Measurements from ENCODE around the gene MIOS.

Gene MIOS

DNA sequence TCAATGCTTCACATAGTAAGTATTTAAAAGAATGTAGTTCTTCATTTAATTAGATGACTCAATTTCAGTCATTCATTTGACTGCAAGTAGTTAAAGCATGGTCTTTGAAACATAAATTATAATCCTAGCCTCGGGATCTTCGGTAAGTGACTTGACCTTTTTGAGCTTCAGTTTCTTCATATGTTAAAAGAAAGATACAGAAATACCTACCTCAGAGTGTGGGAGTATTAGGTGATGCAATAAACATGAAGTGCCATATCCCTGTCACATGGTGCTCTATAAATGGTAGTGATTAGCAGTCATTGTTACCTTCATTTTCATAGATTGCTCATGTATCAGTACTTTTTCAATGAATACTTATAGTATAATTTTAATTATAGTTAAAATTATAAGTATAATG lies 42.6 kb downstream of the MIOS start:
- Histone ChIP-seq H3K4me3 (ENCODE audit: low read length in 2 of 2) (no peak overlapping the region), H3K9me3 (ENCODE audit: control insufficient read depth in 2 of 2, low read length in 2 of 2) (no peaks in the 10 kb centered on the region)

DNA sequence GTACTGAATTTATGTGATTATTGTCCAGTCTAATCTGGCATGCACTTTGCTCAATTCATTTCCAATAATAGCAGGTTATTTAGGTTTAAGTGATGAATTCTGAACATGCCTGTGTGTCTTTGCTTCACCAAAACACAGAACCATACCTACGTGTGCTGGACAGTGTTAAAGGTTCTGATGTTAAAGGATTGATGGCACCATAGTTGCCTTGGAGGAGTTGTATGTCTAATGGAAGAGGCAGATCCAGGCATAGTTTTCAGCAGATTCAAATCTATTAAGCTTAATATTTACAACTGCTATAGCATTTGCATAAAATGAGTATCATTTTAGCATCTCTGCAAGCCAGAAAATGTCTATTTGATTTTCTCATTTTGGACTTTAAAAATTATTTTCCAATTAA lies 45.8 kb downstream of the MIOS start:
- Histone ChIP-seq H3K9me3 (ENCODE audit: control insufficient read depth in 2 of 2, low read length in 2 of 2) (no peaks in the 10 kb centered on the region), H3K4me1 (ENCODE audit: control insufficient read depth in 2 of 2, insufficient read depth in 2 of 2, low read length in 2 of 2) (no peaks in the 10 kb centered on the region), H3K4me3 (ENCODE audit: low read length in 2 of 2) (no peak overlapping the region), H3K27ac (ENCODE audit: low read depth in 2 of 2, low read length in 2 of 2) (no peak overlapping the region), H3K27me3 (ENCODE audit: control insufficient read depth in 2 of 2, insufficient read depth in 2 of 2, low read length in 2 of 2) (no peaks in the 10 kb centered on the region), H3K36me3 (ENCODE audit: control insufficient read depth in 2 of 2, insufficient read depth in 2 of 2, low read length in 2 of 2) (peaks cover 0 to 2% of the 10 kb centered on the region in 2 donors), H3K9ac (ENCODE audit: low read depth in 1 of 2, low read length in 2 of 2) (no peak overlapping the region)

More for the DNA sequence above, 42.6 kb downstream of the MIOS start:
- peaks cover 0 to 8% of the 10 kb centered on the region in 2 donors for H3K36me3 ChIP-seq (ENCODE audit: control insufficient read depth in 2 of 2, insufficient read depth in 2 of 2, low read length in 2 of 2)
- H3K27ac ChIP-seq (ENCODE audit: low read depth in 2 of 2, low read length in 2 of 2), result no peak overlapping the region
- no peaks in the 10 kb centered on the region for H3K27me3 ChIP-seq (ENCODE audit: control insufficient read depth in 2 of 2, insufficient read depth in 2 of 2, low read length in 2 of 2)
- no peaks in the 10 kb centered on the region for H3K4me1 ChIP-seq (ENCODE audit: control insufficient read depth in 2 of 2, insufficient read depth in 2 of 2, low read length in 2 of 2)
- no peak overlapping the region for H3K9ac ChIP-seq (ENCODE audit: low read depth in 1 of 2, low read length in 2 of 2)

DNA sequence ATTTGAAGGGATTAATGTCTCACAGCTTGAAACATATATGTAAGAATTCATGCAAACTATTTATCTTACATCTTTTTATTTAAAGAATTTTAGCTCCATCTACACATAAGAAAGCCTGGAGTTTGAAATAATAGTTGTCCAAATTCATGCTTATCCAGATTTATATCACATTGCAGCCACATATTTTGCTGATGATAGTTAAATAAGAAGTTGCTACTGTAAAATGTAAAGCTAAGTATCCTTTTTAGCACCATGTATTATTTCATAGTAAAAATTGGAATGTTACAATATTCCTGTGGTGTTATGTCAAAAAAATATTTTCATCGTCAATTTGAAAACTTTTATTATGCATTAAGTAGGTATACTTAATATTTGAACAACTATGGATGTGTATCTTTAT lies 46.5 kb downstream of the MIOS start:
- H3K4me3 ChIP-seq (ENCODE audit: low read length in 2 of 2), result no peak overlapping the region
- no peak overlapping the region for H3K9ac ChIP-seq (ENCODE audit: low read depth in 1 of 2, low read length in 2 of 2)
- no peaks in the 10 kb centered on the region for H3K27me3 ChIP-seq (ENCODE audit: control insufficient read depth in 2 of 2, insufficient read depth in 2 of 2, low read length in 2 of 2)
- no peak overlapping the region for H3K27ac ChIP-seq (ENCODE audit: low read depth in 2 of 2, low read length in 2 of 2)
- H3K9me3 ChIP-seq (ENCODE audit: control insufficient read depth in 2 of 2, low read length in 2 of 2), result no peaks in the 10 kb centered on the region
- H3K36me3 ChIP-seq (ENCODE audit: control insufficient read depth in 2 of 2, insufficient read depth in 2 of 2, low read length in 2 of 2), result no peaks in the 10 kb centered on the region
- no peaks in the 10 kb centered on the region for H3K4me1 ChIP-seq (ENCODE audit: control insufficient read depth in 2 of 2, insufficient read depth in 2 of 2, low read length in 2 of 2)

DNA sequence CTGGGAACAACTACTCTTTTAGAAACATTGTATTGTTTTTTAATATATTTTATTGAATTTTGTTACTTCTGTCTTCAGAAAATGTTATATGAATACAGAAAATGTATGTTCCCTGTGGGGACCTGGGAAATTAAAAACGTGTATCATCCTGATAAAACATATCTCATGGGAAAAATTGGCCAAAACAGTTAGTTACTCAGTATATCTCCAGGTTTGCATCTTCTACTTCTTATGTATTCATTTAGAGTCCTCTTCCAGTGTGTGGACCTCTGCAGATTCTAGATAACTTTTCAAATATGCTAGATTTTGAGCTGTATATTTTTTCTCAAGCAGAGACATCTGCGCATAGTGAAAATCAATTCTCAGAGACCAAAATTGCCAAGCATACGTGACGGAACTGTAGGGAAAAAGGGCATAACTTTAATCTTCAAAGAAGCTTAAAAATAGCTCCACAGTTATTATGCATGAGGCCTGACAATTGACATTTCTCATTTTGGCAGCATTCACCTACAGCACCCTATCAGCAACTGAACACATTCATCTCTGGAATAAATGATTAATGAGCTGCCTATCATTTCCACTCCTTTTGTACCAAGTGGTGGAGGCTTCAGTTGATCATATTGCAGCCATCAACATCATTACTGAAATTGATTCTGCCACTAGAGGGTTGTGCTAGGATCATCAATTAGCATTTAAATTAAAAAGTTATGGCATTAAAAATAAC lies 47.5 kb downstream of the MIOS start:
- no peaks in the 10 kb centered on the region for H3K27me3 ChIP-seq (ENCODE audit: control insufficient read depth in 2 of 2, insufficient read depth in 2 of 2, low read length in 2 of 2)
- H3K27ac ChIP-seq (ENCODE audit: low read depth in 2 of 2, low read length in 2 of 2), result no peak overlapping the region
- no peaks in the 10 kb centered on the region for H3K9me3 ChIP-seq (ENCODE audit: control insufficient read depth in 2 of 2, low read length in 2 of 2)
- no peak overlapping the region for H3K4me3 ChIP-seq (ENCODE audit: low read length in 2 of 2)
- no peak overlapping the region for H3K9ac ChIP-seq (ENCODE audit: low read depth in 1 of 2, low read length in 2 of 2)
- no peaks in the 10 kb centered on the region for H3K4me1 ChIP-seq (ENCODE audit: control insufficient read depth in 2 of 2, insufficient read depth in 2 of 2, low read length in 2 of 2)
- no peaks in the 10 kb centered on the region for H3K36me3 ChIP-seq (ENCODE audit: control insufficient read depth in 2 of 2, insufficient read depth in 2 of 2, low read length in 2 of 2)

DNA sequence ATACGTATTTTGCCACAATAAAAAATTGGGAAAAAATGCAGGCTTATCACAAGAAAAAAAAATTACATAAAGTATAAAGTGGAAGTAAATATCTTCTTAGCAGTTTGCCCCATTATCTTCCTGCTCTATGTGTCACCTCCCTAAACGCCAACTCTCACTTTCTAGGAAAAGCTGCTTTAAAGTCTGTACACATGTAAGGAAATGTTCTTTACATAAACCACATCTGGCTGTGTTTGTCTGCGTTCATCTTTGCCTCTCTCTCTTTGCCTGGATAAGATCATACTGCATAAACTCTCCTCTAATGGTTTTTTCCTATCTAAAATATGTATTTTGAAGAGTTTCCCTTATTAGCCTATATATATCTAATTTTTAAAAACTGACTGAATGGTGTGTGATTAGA lies 50.9 kb downstream of the MIOS start:
- no peaks in the 10 kb centered on the region for H3K9me3 ChIP-seq (ENCODE audit: control insufficient read depth in 2 of 2, low read length in 2 of 2)
- H3K27ac ChIP-seq (ENCODE audit: low read depth in 2 of 2, low read length in 2 of 2), result no peak overlapping the region

DNA sequence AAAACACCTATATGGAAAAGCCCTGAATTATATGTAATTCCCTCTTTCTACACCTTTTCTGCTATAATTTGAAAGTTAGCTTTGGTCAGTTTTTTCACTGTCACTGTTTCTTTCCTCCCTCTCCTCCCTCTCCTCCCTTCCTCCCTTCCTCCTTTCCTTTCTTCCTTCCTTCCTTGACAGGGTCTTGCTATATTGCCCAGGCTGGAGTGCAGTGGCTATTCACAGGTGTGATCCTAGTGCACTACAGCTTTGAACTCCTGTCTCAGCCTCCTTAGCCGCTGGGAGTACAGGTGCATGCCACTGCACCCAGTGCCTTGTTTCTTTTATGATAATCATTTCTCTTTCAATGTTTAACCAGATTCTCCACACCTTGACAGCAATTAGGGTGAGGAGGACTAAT lies 51.7 kb downstream of the MIOS start:
- no peak overlapping the region for H3K4me3 ChIP-seq (ENCODE audit: low read length in 2 of 2)

More for the DNA sequence above, 50.9 kb downstream of the MIOS start:
- Histone ChIP-seq H3K4me3 (ENCODE audit: low read length in 2 of 2) (no peak overlapping the region), H3K27me3 (ENCODE audit: control insufficient read depth in 2 of 2, insufficient read depth in 2 of 2, low read length in 2 of 2) (no peaks in the 10 kb centered on the region), H3K36me3 (ENCODE audit: control insufficient read depth in 2 of 2, insufficient read depth in 2 of 2, low read length in 2 of 2) (no peaks in the 10 kb centered on the region), H3K9ac (ENCODE audit: low read depth in 1 of 2, low read length in 2 of 2) (no peak overlapping the region), H3K4me1 (ENCODE audit: control insufficient read depth in 2 of 2, insufficient read depth in 2 of 2, low read length in 2 of 2) (no peaks in the 10 kb centered on the region)

DNA sequence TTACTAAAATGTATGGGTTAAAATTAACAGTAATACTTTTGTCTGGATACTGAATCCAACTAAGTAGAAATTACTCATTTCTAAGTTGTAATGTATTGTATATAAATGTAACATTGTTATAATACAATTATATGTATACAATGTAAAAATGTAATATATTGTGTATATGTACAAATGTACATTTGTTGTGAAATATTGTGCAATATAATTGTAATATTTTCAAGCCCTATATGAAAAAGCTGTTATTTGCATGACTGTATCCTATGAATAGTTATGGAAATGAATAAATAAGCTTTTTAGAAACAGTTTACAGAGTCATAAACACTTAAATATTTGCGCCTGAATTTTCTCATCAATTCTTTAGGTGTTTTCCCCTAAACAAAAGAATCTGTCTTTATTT lies 53.6 kb downstream of the MIOS start:
- Histone ChIP-seq H3K27me3 (ENCODE audit: control insufficient read depth in 2 of 2, insufficient read depth in 2 of 2, low read length in 2 of 2) (no peaks in the 10 kb centered on the region), H3K27ac (ENCODE audit: low read depth in 2 of 2, low read length in 2 of 2) (no peak overlapping the region), H3K4me1 (ENCODE audit: control insufficient read depth in 2 of 2, insufficient read depth in 2 of 2, low read length in 2 of 2) (no peaks in the 10 kb centered on the region), H3K4me3 (ENCODE audit: low read length in 2 of 2) (no peak overlapping the region), H3K9ac (ENCODE audit: low read depth in 1 of 2, low read length in 2 of 2) (no peak overlapping the region), H3K9me3 (ENCODE audit: control insufficient read depth in 2 of 2, low read length in 2 of 2) (no peaks in the 10 kb centered on the region), H3K36me3 (ENCODE audit: control insufficient read depth in 2 of 2, insufficient read depth in 2 of 2, low read length in 2 of 2) (no peaks in the 10 kb centered on the region)

More for the DNA sequence above, 51.7 kb downstream of the MIOS start:
- Histone ChIP-seq H3K36me3 (ENCODE audit: control insufficient read depth in 2 of 2, insufficient read depth in 2 of 2, low read length in 2 of 2) (no peaks in the 10 kb centered on the region), H3K9ac (ENCODE audit: low read depth in 1 of 2, low read length in 2 of 2) (no peak overlapping the region), H3K9me3 (ENCODE audit: control insufficient read depth in 2 of 2, low read length in 2 of 2) (no peaks in the 10 kb centered on the region), H3K27me3 (ENCODE audit: control insufficient read depth in 2 of 2, insufficient read depth in 2 of 2, low read length in 2 of 2) (no peaks in the 10 kb centered on the region), H3K27ac (ENCODE audit: low read depth in 2 of 2, low read length in 2 of 2) (no peak overlapping the region), H3K4me1 (ENCODE audit: control insufficient read depth in 2 of 2, insufficient read depth in 2 of 2, low read length in 2 of 2) (no peaks in the 10 kb centered on the region)

DNA sequence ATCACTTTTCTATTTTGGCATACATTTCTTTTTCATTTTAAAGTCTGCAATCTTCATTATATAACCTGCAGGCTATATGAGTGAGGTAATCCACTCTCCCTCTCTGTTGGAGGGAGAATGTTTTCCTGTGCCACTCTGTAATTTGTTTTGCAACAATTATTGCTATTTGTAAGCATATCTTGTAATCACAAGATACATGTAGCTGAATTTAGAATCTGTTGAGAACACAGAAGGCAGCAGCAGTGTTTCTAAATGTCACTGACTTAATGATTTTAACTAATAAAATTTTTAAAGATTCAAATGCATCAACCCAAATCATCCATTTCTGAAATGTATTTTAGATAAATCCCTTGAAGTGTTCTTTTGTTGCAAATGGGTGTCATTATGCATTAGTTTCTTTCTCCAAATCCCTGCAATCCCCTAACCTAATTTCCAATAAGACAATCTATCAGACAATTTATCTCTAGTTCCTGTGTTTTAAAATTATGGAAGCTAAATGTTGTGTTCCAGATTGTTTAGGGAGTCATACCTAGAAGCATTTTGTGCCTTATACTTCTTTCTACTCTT lies 54.0 kb downstream of the MIOS start:
- no peaks in the 10 kb centered on the region for H3K9me3 ChIP-seq (ENCODE audit: control insufficient read depth in 2 of 2, low read length in 2 of 2)
- H3K27ac ChIP-seq (ENCODE audit: low read depth in 2 of 2, low read length in 2 of 2), result no peak overlapping the region
- H3K9ac ChIP-seq (ENCODE audit: low read depth in 1 of 2, low read length in 2 of 2), result no peak overlapping the region
- H3K27me3 ChIP-seq (ENCODE audit: control insufficient read depth in 2 of 2, insufficient read depth in 2 of 2, low read length in 2 of 2), result no peaks in the 10 kb centered on the region
- no peaks in the 10 kb centered on the region for H3K36me3 ChIP-seq (ENCODE audit: control insufficient read depth in 2 of 2, insufficient read depth in 2 of 2, low read length in 2 of 2)
- H3K4me3 ChIP-seq (ENCODE audit: low read length in 2 of 2), result no peak overlapping the region
- no peaks in the 10 kb centered on the region for H3K4me1 ChIP-seq (ENCODE audit: control insufficient read depth in 2 of 2, insufficient read depth in 2 of 2, low read length in 2 of 2)

DNA sequence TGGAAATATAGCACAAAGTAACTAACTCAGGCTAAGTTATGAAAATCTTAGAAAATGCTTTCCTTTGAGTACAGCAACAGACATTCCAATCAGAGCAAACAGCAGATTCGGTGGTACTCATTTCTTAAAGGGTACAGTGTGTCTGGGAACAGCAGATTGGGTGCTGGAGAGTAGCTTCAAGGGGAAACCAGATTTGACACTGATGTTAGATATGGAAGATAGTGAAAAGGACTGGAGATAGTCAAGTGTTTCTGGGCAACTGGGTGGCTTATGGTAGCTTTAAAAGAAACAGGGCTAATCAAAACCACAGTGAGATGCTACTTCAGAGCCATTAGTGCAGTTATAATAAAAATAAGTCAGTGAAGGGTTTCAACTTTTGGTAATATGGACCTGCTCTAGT lies 61.8 kb downstream of the MIOS start:
- no peaks in the 10 kb centered on the region for H3K36me3 ChIP-seq (ENCODE audit: control insufficient read depth in 2 of 2, insufficient read depth in 2 of 2, low read length in 2 of 2)
- no peak overlapping the region for H3K4me3 ChIP-seq (ENCODE audit: low read length in 2 of 2)
- no peak overlapping the region for H3K9ac ChIP-seq (ENCODE audit: low read depth in 1 of 2, low read length in 2 of 2)
- H3K27ac ChIP-seq (ENCODE audit: low read depth in 2 of 2, low read length in 2 of 2), result no peak overlapping the region
- H3K27me3 ChIP-seq (ENCODE audit: control insufficient read depth in 2 of 2, insufficient read depth in 2 of 2, low read length in 2 of 2), result no peaks in the 10 kb centered on the region
- H3K9me3 ChIP-seq (ENCODE audit: control insufficient read depth in 2 of 2, low read length in 2 of 2), result no peaks in the 10 kb centered on the region
- H3K4me1 ChIP-seq (ENCODE audit: control insufficient read depth in 2 of 2, insufficient read depth in 2 of 2, low read length in 2 of 2), result no peaks in the 10 kb centered on the region

DNA sequence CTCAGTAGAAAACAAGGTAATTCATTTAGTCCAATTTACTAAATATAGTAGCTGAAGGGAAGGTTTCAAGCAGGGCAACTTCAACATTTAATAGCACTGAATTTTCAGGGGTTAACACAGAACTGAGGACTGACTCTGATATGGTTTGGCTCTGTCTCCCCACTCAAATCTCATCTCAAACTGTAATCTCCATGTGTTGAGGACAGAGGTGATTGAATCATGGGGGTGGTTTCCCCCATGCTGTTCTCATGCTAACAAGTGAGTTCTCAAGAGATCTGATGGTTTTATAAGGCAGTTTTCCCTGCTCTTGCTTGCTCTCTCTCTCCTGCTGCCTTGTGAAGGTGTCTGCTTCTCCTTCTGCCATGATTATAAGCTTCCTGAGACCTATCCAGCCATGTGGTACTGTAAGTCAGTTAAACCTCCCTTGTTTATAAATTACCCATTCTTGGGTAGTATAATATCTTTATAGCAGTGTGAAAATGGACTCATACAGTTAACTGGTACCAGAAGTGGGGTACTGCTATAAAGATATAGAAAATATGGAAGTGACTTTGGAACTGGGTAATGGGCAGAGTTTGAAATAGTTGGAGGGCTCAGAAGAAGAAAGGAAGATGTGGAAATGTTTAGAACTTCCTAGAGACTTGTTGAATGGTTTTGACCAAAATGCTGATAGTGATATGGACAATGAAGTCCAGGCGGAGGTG lies 64.1 kb downstream of the MIOS start:
- Histone ChIP-seq H3K4me3 (ENCODE audit: low read length in 2 of 2) (no peak overlapping the region), H3K27ac (ENCODE audit: low read depth in 2 of 2, low read length in 2 of 2) (no peak overlapping the region), H3K9me3 (ENCODE audit: control insufficient read depth in 2 of 2, low read length in 2 of 2) (no peaks in the 10 kb centered on the region), H3K9ac (ENCODE audit: low read depth in 1 of 2, low read length in 2 of 2) (no peak overlapping the region), H3K27me3 (ENCODE audit: control insufficient read depth in 2 of 2, insufficient read depth in 2 of 2, low read length in 2 of 2) (no peaks in the 10 kb centered on the region), H3K36me3 (ENCODE audit: control insufficient read depth in 2 of 2, insufficient read depth in 2 of 2, low read length in 2 of 2) (peaks cover 0 to 7% of the 10 kb centered on the region in 2 donors), H3K4me1 (ENCODE audit: control insufficient read depth in 2 of 2, insufficient read depth in 2 of 2, low read length in 2 of 2) (no peaks in the 10 kb centered on the region)

Measured in mucosa of rectum (tissue), 2 donors.